Progenitor cell of endocrine pancreas (in vitro differentiated cells): ENCODE results near the gene PTPN4. TPM values are rescaled to one million over a fixed set of nuclear protein-coding genes. Genes with fewer than 3 reads are reported as not detected.
A peak's percentile ranks its signal among the peaks of the same experiment; 100 is the strongest.

Experiments used
- DNase-seq: peaks from one replicate; pipeline ENCODE4 v3.0.0; 2021; ENCODE audit warnings: low spot score; ENCODE audit not compliant: unreplicated experiment
- H3K27ac Mint-ChIP-seq: 2 replicates; pipeline ENCODE4 v1.8.0; 2021; ENCODE audit warnings: mild to moderate bottlenecking, moderate library complexity, mixed read lengths
- H3K27me3 Mint-ChIP-seq: 2 replicates; pipeline ENCODE4 v1.8.0; 2021; ENCODE audit warnings: mixed read lengths
- H3K36me3 Mint-ChIP-seq: 2 replicates; pipeline ENCODE4 v1.8.0; 2022; ENCODE audit warnings: mixed read lengths; ENCODE audit not compliant: insufficient read depth
- H3K4me1 Mint-ChIP-seq: 2 replicates; pipeline ENCODE4 v1.8.0; 2021; ENCODE audit warnings: low read depth, mixed read lengths
- H3K4me3 Mint-ChIP-seq: 2 replicates; pipeline ENCODE4 v1.8.0; 2021; ENCODE audit warnings: low read depth, mild to moderate bottlenecking, moderate library complexity, mixed read lengths
- H3K9me3 Mint-ChIP-seq: 2 replicates; pipeline ENCODE4 v1.8.0; 2021; ENCODE audit warnings: low read depth, mixed read lengths
- total RNA-seq: library from RNA; stranded (reverse); gene quantifications from 2 replicates; pipeline ENCODE4 v1.2.1, GENCODE V29; 2021
- TF ChIP-seq, protein P1 (sequence below): fragments of 200-600 bp; sonication (generic); IDR thresholded peaks from one replicate; pipeline ENCODE4 v1.5.0; 2021; ENCODE audit warnings: antibody characterized with exemption, mild to moderate bottlenecking; ENCODE audit not compliant: unreplicated experiment

PTPN4 gene
- total RNA-seq, 1 donor from 2014 or later: 59.1 TPM

DNA sequence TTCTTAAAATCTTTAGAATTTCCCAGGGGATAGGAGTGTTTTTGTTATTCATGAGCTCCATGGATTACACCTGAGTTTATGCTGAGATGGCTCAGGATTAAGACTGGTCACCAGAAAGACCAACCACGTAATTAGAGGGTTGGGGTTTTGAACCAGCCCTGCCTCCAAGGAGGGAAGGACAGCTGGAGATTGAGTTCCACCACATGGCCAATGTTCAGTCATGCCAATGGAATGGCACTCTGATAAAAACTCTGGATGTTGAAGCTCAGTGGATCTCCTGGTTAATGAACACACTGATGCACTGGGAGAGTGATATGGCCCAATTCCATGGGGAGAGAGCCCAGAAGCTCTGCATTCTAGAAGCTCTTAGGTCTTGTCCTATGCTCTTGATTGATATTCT, 38.7 kb upstream of the PTPN4 start:
- Mint-ChIP-seq H3K4me3 (no peak overlapping the region), H3K36me3 (no peaks in the 10 kb centered on the region), H3K4me1 (peaks cover 2% of the 10 kb centered on the region), H3K27me3 (peaks cover 3% of the 10 kb centered on the region), H3K9me3 (no peaks in the 10 kb centered on the region), H3K27ac (no peak overlapping the region)
- TF ChIP-seq, protein P1, sequence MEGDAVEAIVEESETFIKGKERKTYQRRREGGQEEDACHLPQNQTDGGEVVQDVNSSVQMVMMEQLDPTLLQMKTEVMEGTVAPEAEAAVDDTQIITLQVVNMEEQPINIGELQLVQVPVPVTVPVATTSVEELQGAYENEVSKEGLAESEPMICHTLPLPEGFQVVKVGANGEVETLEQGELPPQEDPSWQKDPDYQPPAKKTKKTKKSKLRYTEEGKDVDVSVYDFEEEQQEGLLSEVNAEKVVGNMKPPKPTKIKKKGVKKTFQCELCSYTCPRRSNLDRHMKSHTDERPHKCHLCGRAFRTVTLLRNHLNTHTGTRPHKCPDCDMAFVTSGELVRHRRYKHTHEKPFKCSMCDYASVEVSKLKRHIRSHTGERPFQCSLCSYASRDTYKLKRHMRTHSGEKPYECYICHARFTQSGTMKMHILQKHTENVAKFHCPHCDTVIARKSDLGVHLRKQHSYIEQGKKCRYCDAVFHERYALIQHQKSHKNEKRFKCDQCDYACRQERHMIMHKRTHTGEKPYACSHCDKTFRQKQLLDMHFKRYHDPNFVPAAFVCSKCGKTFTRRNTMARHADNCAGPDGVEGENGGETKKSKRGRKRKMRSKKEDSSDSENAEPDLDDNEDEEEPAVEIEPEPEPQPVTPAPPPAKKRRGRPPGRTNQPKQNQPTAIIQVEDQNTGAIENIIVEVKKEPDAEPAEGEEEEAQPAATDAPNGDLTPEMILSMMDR: no peak
- DNase-seq: no peak

DNA sequence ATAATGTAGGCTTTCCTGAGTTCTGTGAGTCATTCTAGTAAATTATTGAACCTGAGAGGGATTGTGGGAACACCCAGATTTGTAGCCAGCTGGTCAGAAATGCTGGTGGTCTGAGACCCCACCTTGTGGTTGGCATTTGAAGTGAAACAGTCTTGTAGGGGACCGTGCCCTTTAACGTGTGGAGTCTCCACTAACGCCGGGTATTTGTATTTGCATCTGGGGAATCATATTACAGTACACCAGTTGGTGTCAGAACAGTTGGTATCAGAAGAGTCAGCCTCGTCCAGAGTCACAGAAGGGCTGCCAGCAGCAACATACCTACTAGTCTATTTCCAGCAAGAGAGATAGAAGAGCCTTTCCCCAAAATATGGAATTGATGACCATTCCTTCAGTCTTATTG, 38.3 kb upstream of the PTPN4 start:
- TF ChIP-seq, protein P1: no peak
- Mint-ChIP-seq H3K4me1 (peaks cover 2% of the 10 kb centered on the region), H3K27ac (no peak overlapping the region), H3K27me3 (no peaks in the 10 kb centered on the region), H3K9me3 (no peaks in the 10 kb centered on the region), H3K36me3 (no peaks in the 10 kb centered on the region), H3K4me3 (no peak overlapping the region)
- no peak for DNase-seq

DNA sequence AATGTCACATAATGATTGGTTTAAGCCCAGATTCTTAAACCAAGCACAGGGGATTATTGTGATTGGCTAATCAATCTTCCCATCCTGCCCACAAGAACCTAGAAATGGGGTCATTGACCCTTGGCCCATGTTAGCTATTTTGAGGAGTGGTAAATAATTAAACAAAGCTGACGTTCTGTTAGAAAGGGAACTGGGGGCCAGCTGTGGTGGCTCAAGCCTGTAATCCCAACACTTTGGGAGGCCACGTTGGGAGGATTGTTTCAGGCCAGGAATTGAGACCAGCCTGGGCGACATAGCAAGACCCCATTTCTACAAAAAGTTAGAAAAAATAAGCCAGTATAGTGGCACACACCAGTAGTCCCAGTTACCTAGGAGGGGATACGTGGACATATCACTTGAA, 37.8 kb upstream of the PTPN4 start:
- H3K27ac Mint-ChIP-seq: no peak overlapping the region
- H3K4me3 Mint-ChIP-seq: no peak overlapping the region
- DNase-seq: no peak
- no peaks in the 10 kb centered on the region for H3K9me3 Mint-ChIP-seq
- peaks cover 2% of the 10 kb centered on the region for H3K4me1 Mint-ChIP-seq
- TF ChIP-seq, protein P1: no peak
- H3K27me3 Mint-ChIP-seq: no peaks in the 10 kb centered on the region
- no peaks in the 10 kb centered on the region for H3K36me3 Mint-ChIP-seq

DNA sequence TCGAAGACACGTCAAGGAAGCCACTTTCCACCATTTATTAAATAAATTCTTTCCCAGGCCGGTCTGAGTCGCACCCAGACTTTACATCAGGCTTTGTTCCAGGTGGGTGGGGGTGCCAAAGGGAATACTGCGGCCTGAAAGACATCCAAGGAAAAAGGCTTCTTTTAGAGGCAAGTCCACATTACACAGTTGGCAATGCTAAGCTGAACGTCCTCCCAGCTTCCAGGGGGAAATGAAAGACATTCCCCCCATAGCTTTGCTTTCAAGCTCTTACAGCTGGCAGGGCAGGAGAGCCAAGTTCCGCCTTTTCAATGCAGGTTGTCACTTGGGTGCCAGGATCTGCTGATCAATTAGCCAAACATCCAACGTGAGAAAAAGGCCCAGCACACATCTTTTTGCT, 36.5 kb upstream of the PTPN4 start:
- no peak overlapping the region for H3K27ac Mint-ChIP-seq
- H3K4me1 Mint-ChIP-seq: peaks cover 2% of the 10 kb centered on the region
- H3K27me3 Mint-ChIP-seq: no peaks in the 10 kb centered on the region
- TF ChIP-seq, protein P1: no peak
- H3K9me3 Mint-ChIP-seq: no peaks in the 10 kb centered on the region
- H3K4me3 Mint-ChIP-seq: no peak overlapping the region
- no peak for DNase-seq
- H3K36me3 Mint-ChIP-seq: no peaks in the 10 kb centered on the region

DNA sequence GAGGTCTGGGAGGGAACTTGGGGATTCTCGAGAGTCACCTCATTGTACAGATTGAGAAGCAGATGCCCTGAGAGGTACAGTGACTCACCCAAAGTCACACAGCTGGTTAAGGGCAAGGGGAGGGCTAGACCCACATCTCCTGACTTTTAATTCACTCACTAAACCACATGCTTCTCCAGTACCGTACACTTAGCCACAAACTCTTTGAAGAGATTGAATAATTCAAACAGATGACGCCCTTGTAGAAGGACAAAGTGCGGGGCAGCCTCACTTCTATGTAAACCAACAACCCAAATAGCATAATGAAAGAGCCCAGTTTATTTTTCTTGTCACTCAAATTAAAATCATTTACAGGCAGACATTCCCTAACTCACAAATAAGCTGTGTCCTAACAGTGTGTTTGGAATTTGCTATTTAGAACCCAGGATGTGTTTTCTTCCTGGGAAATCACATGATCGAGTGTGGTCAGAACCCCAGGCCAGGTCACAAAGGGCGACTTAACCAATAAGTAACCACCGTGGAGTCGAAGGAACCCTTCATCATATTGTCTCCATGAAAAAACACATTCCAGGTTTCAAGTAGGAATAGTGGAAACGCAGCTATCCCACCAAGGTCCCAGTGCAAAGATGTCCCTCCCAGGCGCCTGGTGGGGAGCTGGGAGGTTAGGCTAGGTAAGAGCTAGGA, 35.8 kb upstream of the PTPN4 start:
- no peaks in the 10 kb centered on the region for H3K27me3 Mint-ChIP-seq
- H3K9me3 Mint-ChIP-seq: no peaks in the 10 kb centered on the region
- DNase-seq: no peak
- H3K4me3 Mint-ChIP-seq: no peak overlapping the region
- peak overlapping the region; percentile 8 for H3K27ac Mint-ChIP-seq
- peaks cover 2% of the 10 kb centered on the region for H3K4me1 Mint-ChIP-seq
- no peaks in the 10 kb centered on the region for H3K36me3 Mint-ChIP-seq
- TF ChIP-seq, protein P1: no peak
